Mammary epithelial cell (primary cell): ENCODE results near the gene TMEM139.

ENCODE experiments used
- CTCF ChIP-seq, 2 donors: IDR thresholded peaks in 1 of 2; conservative IDR thresholded peaks in 1 of 2; 2 replicates each; pipeline ENCODE4 v1.5.1; 2011 to 2012; ENCODE audit warnings: inconsistent platforms in 2 of 2, low read length in 2 of 2, mild to moderate bottlenecking in 2 of 2, control low read depth in 1 of 2, low read depth in 1 of 2; ENCODE audit not compliant: insufficient read depth in 1 of 2; ENCODE audit errors: extremely low read depth in 1 of 2
- EZH2 ChIP-seq: IDR thresholded peaks from 2 replicates; pipeline ENCODE4 v1.6.1; 2012; ENCODE audit warnings: low read length, inconsistent platforms, borderline replicate concordance

DNA sequence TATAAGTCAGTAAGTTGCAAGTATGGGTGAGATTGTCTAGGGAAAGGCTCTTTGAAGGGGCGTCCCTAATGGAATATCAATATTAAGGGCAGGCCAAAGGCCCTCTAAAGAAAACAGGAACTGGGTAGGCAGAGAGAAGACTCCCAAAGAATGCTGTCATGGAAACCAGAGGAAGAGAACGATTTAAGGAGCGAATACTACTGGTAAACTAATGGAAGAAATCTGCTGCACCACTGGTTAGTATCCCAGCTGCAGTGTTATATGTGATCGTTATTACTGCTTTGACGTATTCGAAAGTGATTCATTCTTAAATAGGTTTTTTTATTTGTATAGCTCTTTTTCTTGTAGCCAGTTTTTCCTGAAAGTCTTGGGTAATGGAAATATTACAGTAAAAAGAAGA lies 4.7 kb downstream of the TMEM139 start:
- TF ChIP-seq CTCF (conservative IDR thresholded peaks at IDR 0.05 in 1 of 2, IDR thresholded peaks at IDR 0.05 in 1 of 2; ENCODE audit: extremely low read depth in 1 of 2, insufficient read depth in 1 of 2, low read depth in 1 of 2, low read length in 2 of 2) (no peak), EZH2 (no peak)
